ENCODE measurements around the gene FAM32A. TPM values are rescaled to one million over a fixed set of nuclear protein-coding genes. Genes with fewer than 3 reads are reported as not detected.

The FAM32A gene
- total and polyA plus RNA-seq, 10 of the 15 experiments (the other 5 are each of a cell fraction or from before 2014, with no cell fraction given), result 33.3 to 116 (median 71.9) TPM

- TF ChIP-seq CHD4 (IDR thresholded peaks at IDR 0.05) (no peak), STAT3 (IDR thresholded peaks at IDR 0.05; ENCODE audit: low read depth, low read length) (no peak), BACH1 (IDR thresholded peaks at IDR 0.05; ENCODE audit: borderline replicate concordance) (no peak; the same call in none of the 2 replicates), HCFC1 (IDR thresholded peaks at IDR 0.05; ENCODE audit: low read length) (peak; percentile 30; the same call in 1 of the 2 replicates), POLR2AphosphoS5 (IDR thresholded peaks at IDR 0.05; ENCODE audit: low read length) (peak; percentile 93), ATF3 (IDR thresholded peaks at IDR 0.05; ENCODE audit: borderline replicate concordance, extremely low read depth, low read depth, low read length) (no peak), DPF2 (IDR thresholded peaks at IDR 0.05) (peak; percentile 97), REST (IDR thresholded peaks at IDR 0.05; ENCODE audit: low read depth, low read length) (no peak), SMC3 (IDR thresholded peaks at IDR 0.05; ENCODE audit: borderline replicate concordance, low read length) (no peak), SREBF2 (IDR thresholded peaks at IDR 0.05; ENCODE audit: low read length) (no peak), MXI1 (IDR thresholded peaks at IDR 0.05; ENCODE audit: low read depth, low read length) (no peak), CBX3 (IDR thresholded peaks at IDR 0.05; ENCODE audit: borderline replicate concordance, low read depth) (no peak), MYB (IDR thresholded peaks at IDR 0.05; ENCODE audit: borderline replicate concordance, low read depth, low read length) (no peak), ZNF217 (IDR thresholded peaks at IDR 0.05) (no peak), RUNX3 (IDR thresholded peaks at IDR 0.05; ENCODE audit: low read length) (no peak; the same call in 1 of the 2 replicates)
- TF ChIP-seq, protein P1, sequence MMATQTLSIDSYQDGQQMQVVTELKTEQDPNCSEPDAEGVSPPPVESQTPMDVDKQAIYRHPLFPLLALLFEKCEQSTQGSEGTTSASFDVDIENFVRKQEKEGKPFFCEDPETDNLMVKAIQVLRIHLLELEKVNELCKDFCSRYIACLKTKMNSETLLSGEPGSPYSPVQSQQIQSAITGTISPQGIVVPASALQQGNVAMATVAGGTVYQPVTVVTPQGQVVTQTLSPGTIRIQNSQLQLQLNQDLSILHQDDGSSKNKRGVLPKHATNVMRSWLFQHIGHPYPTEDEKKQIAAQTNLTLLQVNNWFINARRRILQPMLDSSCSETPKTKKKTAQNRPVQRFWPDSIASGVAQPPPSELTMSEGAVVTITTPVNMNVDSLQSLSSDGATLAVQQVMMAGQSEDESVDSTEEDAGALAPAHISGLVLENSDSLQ (IDR thresholded peaks at IDR 0.05), result no peak; the same call in 1 of the 2 replicates
- TF ChIP-seq, protein P2, sequence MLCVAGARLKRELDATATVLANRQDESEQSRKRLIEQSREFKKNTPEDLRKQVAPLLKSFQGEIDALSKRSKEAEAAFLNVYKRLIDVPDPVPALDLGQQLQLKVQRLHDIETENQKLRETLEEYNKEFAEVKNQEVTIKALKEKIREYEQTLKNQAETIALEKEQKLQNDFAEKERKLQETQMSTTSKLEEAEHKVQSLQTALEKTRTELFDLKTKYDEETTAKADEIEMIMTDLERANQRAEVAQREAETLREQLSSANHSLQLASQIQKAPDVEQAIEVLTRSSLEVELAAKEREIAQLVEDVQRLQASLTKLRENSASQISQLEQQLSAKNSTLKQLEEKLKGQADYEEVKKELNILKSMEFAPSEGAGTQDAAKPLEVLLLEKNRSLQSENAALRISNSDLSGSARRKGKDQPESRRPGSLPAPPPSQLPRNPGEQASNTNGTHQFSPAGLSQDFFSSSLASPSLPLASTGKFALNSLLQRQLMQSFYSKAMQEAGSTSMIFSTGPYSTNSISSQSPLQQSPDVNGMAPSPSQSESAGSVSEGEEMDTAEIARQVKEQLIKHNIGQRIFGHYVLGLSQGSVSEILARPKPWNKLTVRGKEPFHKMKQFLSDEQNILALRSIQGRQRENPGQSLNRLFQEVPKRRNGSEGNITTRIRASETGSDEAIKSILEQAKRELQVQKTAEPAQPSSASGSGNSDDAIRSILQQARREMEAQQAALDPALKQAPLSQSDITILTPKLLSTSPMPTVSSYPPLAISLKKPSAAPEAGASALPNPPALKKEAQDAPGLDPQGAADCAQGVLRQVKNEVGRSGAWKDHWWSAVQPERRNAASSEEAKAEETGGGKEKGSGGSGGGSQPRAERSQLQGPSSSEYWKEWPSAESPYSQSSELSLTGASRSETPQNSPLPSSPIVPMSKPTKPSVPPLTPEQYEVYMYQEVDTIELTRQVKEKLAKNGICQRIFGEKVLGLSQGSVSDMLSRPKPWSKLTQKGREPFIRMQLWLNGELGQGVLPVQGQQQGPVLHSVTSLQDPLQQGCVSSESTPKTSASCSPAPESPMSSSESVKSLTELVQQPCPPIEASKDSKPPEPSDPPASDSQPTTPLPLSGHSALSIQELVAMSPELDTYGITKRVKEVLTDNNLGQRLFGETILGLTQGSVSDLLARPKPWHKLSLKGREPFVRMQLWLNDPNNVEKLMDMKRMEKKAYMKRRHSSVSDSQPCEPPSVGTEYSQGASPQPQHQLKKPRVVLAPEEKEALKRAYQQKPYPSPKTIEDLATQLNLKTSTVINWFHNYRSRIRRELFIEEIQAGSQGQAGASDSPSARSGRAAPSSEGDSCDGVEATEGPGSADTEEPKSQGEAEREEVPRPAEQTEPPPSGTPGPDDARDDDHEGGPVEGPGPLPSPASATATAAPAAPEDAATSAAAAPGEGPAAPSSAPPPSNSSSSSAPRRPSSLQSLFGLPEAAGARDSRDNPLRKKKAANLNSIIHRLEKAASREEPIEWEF (IDR thresholded peaks at IDR 0.05; ENCODE audit: insufficient replicate concordance, low read depth, low read length), result no peak
These were observed 41.6 kb upstream of the FAM32A start, which contains the start of gene HSH2D (continued) for GRCh38 chr19:16143399-16144215.
